HCT116 (cell line): Measurements from ENCODE around the gene SUPT3H. TPM values are rescaled to one million over a fixed set of nuclear protein-coding genes. Genes with fewer than 3 reads are reported as not detected.

Experiments used
- ATAC-seq: fragments of 200-7000 bp; cut with Tn5 transposase; 2 replicates; pipeline ENCODE4 v1.9.1; 2020; ENCODE audit warnings: mild to moderate bottlenecking, moderate library complexity
- BruUV-seq: library from RNA; stranded (reverse); fragments of 400-500 nt; replicated peaks from 2 replicates; lab custom pipeline; 2021; lab: Mats Ljungman, UMichigan
- CTCF ChIA-PET: fragments of 300-600 bp; sonication (Branson Sonifier 250); formaldehyde crosslinking; loops from one replicate; lab custom pipeline; 2021; ENCODE audit warnings: antibody characterized with exemption; lab: Charles Lee
- POLR2A ChIA-PET: fragments of 300-600, 350-600 bp; sonication (Branson Sonifier 250); formaldehyde crosslinking; loops from one replicate; lab custom pipeline; 2021; ENCODE audit warnings: antibody characterized with exemption; lab: Charles Lee
- RAD21 ChIA-PET, 2 experiments: fragments of 300-600 bp; sonication (Branson Sonifier 250); formaldehyde crosslinking; loops; one replicate each; lab custom pipeline; 2023; ENCODE audit warnings: low total read pairs in 2 of 2; ENCODE audit not compliant: uncharacterized antibody in 2 of 2, unreplicated experiment in 2 of 2, low non-redundant PET in 1 of 2; lab: Charles Lee
- DNase-seq: peaks from one replicate; pipeline ENCODE4 v3.0.0-alpha.2; 2010; ENCODE audit warnings: low read depth, low spot score
- H2AFZ ChIP-seq: fragments of 200-600 bp; shearing (Covaris generic), sonication (generic); 2 replicates; pipeline ENCODE4 v1.6.1; 2017; ENCODE audit warnings: low read depth, mixed run types, mixed read lengths, antibody characterized with exemption, low read length; ENCODE audit not compliant: poor library complexity, severe bottlenecking
- H3K27ac ChIP-seq: 2 replicates; pipeline ENCODE4 v1.5.1; 2012; ENCODE audit warnings: low read depth, low read length
- H3K27me3 ChIP-seq: fragments of 200-600 bp; sonication (generic); 2 replicates; pipeline ENCODE4 v1.6.1; 2016; ENCODE audit warnings: mixed run types, low read length, mixed read lengths; ENCODE audit not compliant: insufficient read depth
- H3K36me3 ChIP-seq, 2 experiments: fragments of 200-500 bp in 1 of 2; fragments of 200-600 bp in 1 of 2; sonication (Bioruptor generic) in 1 of 2; sonication (generic) in 1 of 2; 2 replicates each; pipeline versions ENCODE4 v1.5.1 to v1.6.1; 2014 to 2016; ENCODE audit warnings: low read length in 2 of 2, inconsistent platforms in 1 of 2, mixed read lengths in 1 of 2, mixed run types in 1 of 2; ENCODE audit not compliant: insufficient read depth in 2 of 2, control insufficient read depth in 1 of 2
- H3K4me1 ChIP-seq, 2 experiments: fragments of 200-600 bp in 1 of 2; sonication (generic) in 1 of 2; 2 replicates each; pipeline versions ENCODE4 v1.5.1 to v1.6.1; 2012 to 2017; ENCODE audit warnings: low read length in 2 of 2, inconsistent platforms in 1 of 2, mild to moderate bottlenecking in 1 of 2, mixed read lengths in 1 of 2, mixed run types in 1 of 2, moderate library complexity in 1 of 2; ENCODE audit not compliant: insufficient read depth in 2 of 2, control insufficient read depth in 1 of 2
- H3K4me2 ChIP-seq: fragments of 200-600 bp; sonication (generic); 2 replicates; pipeline ENCODE4 v1.6.1; 2017; ENCODE audit warnings: mixed run types, low read length, mixed read lengths
- H3K4me3 ChIP-seq, 2 experiments: fragments of 200-600 bp in 1 of 2; sonication (generic) in 1 of 2; replicated peaks in 1 of 2; 2 replicates each; pipeline ENCODE4 v1.5.1; 2011 to 2016; ENCODE audit warnings: low read length in 2 of 2, control low read depth in 1 of 2, low read depth in 1 of 2, mild to moderate bottlenecking in 1 of 2, mixed read lengths in 1 of 2, mixed run types in 1 of 2
- H3K79me2 ChIP-seq: fragments of 200-600 bp; sonication (generic); 2 replicates; pipeline ENCODE4 v1.6.1; 2017; ENCODE audit warnings: mild to moderate bottlenecking, mixed run types, low read length, moderate library complexity, mixed read lengths; ENCODE audit not compliant: insufficient read depth
- H3K9ac ChIP-seq: fragments of 200-600 bp; sonication (generic); 2 replicates; pipeline ENCODE4 v1.6.1; 2016; ENCODE audit warnings: low read length, mixed read lengths
- H3K9me2 ChIP-seq: fragments of 200-600 bp; sonication (generic), shearing (Covaris generic); 2 replicates; pipeline ENCODE4 v1.6.1; 2017; ENCODE audit warnings: mixed run types, mild to moderate bottlenecking, moderate library complexity; ENCODE audit not compliant: insufficient read depth
- H3K9me3 ChIP-seq, 2 experiments: fragments of 200-500 bp in 1 of 2; fragments of 200-600 bp in 1 of 2; sonication (Bioruptor generic) in 1 of 2; sonication (generic) in 1 of 2; 2 replicates each; pipeline ENCODE4 v1.6.1; 2014 to 2017; ENCODE audit warnings: low read length in 2 of 2, mixed read lengths in 2 of 2, inconsistent platforms in 1 of 2, low read depth in 1 of 2, mild to moderate bottlenecking in 1 of 2, mixed run types in 1 of 2, moderate library complexity in 1 of 2; ENCODE audit not compliant: control insufficient read depth in 1 of 2, insufficient read depth in 1 of 2
- H4K20me1 ChIP-seq: fragments of 200-600 bp; sonication (generic), shearing (Covaris generic); 2 replicates; pipeline ENCODE4 v1.6.1; 2017; ENCODE audit warnings: mixed run types, mild to moderate bottlenecking, moderate library complexity; ENCODE audit not compliant: insufficient read depth
- EGR1 ChIP-seq: IDR thresholded peaks from 2 replicates; pipeline ENCODE4 v1.6.1; 2012; ENCODE audit warnings: low read depth
- FOSL1 ChIP-seq: IDR thresholded peaks from 2 replicates; pipeline ENCODE4 v1.6.1; 2012; ENCODE audit warnings: low read depth
- SP1 ChIP-seq: IDR thresholded peaks from 2 replicates; pipeline ENCODE4 v1.6.1; 2012; ENCODE audit warnings: low read depth
- SRF ChIP-seq: IDR thresholded peaks from 2 replicates; pipeline ENCODE4 v1.6.1; 2012; ENCODE audit warnings: low read depth
- TCF7L2 ChIP-seq: IDR thresholded peaks from 2 replicates; pipeline ENCODE4 v1.7.0; 2011; ENCODE audit warnings: borderline replicate concordance, inconsistent platforms; ENCODE audit not compliant: insufficient read depth, insufficient read length; ENCODE audit errors: extremely low read depth
- YY1 ChIP-seq: IDR thresholded peaks from 2 replicates; pipeline ENCODE4 v1.6.1; 2011; ENCODE audit warnings: low read length, low read depth, moderate library complexity, mild to moderate bottlenecking; ENCODE audit not compliant: insufficient replicate concordance; ENCODE audit errors: extremely low read depth
- ZFX ChIP-seq: fragments of 450-650 bp; IDR thresholded peaks from 2 replicates; pipeline ENCODE4 v1.6.1; 2017
- ZNF274 ChIP-seq: fragments of 200-500 bp; sonication (Bioruptor generic); IDR thresholded peaks from 2 replicates; pipeline ENCODE4 v1.6.1; 2014; ENCODE audit warnings: mild to moderate bottlenecking, low read depth, low read length, inconsistent platforms
- intact Hi-C: fragments of 100-400 bp; cut with micrococcal nuclease; formaldehyde crosslinking; loops from 2 replicates; pipeline ENCODE4 v1.10.0; 2022
- total RNA-seq: library from RNA; stranded (reverse); gene quantifications from one replicate; pipeline ENCODE4 v1.2.1, GENCODE V29; 2021; ENCODE audit not compliant: unreplicated experiment
- TF ChIP-seq, protein P1 (sequence below): IDR thresholded peaks from 2 replicates; pipeline ENCODE4 v1.6.1; 2012; ENCODE audit warnings: low read depth
- TF ChIP-seq, protein P2 (sequence below): IDR thresholded peaks from 2 replicates; pipeline ENCODE4 v1.6.1; 2011; ENCODE audit warnings: mild to moderate bottlenecking, low read length, moderate library complexity; ENCODE audit not compliant: insufficient replicate concordance; ENCODE audit errors: extremely low read depth

SUPT3H gene
- total RNA-seq, 1 experiment from 2014 or later: 7.4 TPM

DNA sequence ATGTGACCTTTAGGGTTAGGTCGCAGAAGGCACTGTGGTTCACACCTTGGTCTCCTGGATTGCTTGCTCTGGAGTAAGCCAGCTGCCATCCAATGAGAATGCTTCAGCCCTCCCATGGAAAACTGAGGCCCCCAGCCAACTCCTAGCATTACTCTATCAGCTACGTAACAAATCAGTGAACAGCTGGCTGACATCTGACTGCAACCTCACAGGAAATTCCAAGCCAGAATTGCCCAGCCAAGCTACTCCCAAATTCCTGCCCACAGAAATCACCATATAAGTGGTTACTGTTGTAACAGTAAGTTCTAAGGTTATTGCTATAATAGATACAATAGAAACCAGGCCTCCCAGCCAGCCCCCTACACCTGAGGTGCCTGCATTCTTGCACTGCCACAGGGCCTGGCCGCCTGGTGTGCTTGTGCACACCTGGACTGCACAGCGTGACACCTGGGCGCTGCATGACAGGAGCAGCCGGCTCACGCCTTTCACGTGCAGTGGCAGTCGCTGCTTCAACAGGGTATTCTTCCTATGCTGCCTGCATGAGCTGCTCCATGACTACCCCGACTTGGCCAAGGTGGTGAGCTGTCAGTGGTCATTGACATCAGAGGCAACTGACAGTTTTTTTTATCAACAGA lies 479.3 kb downstream of the SUPT3H start:
- no TSS peak for BruUV-seq
- Histone ChIP-seq H3K9me2 (no peaks in the 10 kb centered on the region), H3K9ac (no peak overlapping the region), H3K4me2 (no peak overlapping the region), H3K79me2 (no peaks in the 10 kb centered on the region), H3K27ac (no peak overlapping the region), H4K20me1 (0 out of 2 replicates have a peak, but pooled peaks cover 3% of the 10 kb centered on the region), H3K4me1 (no peaks in the 10 kb centered on the region), H2AFZ (no peak overlapping the region), H3K27me3 (no peaks in the 10 kb centered on the region), H3K4me3 (no peak overlapping the region), H3K9me3 (no peaks in the 10 kb centered on the region), H3K36me3 (no peaks in the 10 kb centered on the region)
- ChIA-PET POLR2A (no interaction called here), RAD21 (no interaction called here), CTCF (no interaction called here)
- intact Hi-C loops: no loop called here
- no peak for TF ChIP-seq FOSL1
- TF ChIP-seq, protein P1, sequence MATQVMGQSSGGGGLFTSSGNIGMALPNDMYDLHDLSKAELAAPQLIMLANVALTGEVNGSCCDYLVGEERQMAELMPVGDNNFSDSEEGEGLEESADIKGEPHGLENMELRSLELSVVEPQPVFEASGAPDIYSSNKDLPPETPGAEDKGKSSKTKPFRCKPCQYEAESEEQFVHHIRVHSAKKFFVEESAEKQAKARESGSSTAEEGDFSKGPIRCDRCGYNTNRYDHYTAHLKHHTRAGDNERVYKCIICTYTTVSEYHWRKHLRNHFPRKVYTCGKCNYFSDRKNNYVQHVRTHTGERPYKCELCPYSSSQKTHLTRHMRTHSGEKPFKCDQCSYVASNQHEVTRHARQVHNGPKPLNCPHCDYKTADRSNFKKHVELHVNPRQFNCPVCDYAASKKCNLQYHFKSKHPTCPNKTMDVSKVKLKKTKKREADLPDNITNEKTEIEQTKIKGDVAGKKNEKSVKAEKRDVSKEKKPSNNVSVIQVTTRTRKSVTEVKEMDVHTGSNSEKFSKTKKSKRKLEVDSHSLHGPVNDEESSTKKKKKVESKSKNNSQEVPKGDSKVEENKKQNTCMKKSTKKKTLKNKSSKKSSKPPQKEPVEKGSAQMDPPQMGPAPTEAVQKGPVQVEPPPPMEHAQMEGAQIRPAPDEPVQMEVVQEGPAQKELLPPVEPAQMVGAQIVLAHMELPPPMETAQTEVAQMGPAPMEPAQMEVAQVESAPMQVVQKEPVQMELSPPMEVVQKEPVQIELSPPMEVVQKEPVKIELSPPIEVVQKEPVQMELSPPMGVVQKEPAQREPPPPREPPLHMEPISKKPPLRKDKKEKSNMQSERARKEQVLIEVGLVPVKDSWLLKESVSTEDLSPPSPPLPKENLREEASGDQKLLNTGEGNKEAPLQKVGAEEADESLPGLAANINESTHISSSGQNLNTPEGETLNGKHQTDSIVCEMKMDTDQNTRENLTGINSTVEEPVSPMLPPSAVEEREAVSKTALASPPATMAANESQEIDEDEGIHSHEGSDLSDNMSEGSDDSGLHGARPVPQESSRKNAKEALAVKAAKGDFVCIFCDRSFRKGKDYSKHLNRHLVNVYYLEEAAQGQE: no peak
- no peak for TF ChIP-seq ZFX
- TF ChIP-seq ZNF274: no peak
- TF ChIP-seq SRF: no peak
- TF ChIP-seq, protein P2, sequence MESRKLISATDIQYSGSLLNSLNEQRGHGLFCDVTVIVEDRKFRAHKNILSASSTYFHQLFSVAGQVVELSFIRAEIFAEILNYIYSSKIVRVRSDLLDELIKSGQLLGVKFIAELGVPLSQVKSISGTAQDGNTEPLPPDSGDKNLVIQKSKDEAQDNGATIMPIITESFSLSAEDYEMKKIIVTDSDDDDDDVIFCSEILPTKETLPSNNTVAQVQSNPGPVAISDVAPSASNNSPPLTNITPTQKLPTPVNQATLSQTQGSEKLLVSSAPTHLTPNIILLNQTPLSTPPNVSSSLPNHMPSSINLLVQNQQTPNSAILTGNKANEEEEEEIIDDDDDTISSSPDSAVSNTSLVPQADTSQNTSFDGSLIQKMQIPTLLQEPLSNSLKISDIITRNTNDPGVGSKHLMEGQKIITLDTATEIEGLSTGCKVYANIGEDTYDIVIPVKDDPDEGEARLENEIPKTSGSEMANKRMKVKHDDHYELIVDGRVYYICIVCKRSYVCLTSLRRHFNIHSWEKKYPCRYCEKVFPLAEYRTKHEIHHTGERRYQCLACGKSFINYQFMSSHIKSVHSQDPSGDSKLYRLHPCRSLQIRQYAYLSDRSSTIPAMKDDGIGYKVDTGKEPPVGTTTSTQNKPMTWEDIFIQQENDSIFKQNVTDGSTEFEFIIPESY: no peak
- TF ChIP-seq EGR1: no peak
- TF ChIP-seq SP1: no peak
- TF ChIP-seq TCF7L2: no peak
- no peak for TF ChIP-seq YY1
- DNase-seq: no peak
- ATAC-seq: no peak
